ENCODE results near the gene NTM.

DNA sequence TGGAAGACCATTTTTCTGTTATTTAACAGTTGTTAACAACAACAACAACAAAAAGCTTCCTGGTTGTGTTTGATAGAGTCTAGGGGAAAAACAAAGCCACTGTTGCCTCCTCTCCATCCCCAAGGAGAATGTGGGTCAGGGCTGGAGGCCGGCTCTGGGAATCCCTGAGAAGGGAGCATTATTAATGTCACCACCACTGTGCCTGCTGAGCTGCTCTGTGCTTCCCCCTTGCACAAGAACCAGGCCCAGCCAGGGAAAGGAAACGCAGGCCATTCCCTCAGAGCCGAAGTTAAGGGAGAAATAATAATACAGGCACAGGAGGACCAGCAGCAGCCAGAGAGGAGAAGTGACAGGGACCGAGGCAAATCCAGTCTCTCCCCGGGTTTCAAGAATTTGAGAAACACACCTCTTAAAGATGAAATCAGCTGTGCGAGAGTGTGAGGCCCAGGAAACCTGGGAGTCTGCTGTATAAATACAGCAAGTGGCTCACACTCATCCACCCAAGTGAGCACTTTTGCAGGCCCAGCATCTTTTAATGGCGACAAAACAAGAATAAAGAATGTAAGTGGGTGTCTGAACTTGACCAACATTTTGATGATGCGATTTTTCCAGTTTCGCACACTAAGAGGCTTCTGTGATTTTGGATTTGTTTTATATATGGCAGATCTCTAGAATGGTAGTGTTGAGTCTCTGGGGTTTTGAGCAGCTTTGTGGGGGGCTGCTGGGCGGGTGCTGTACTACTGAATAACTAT, 539.2 kb downstream of the NTM start:
- no peak for TF ChIP-seq POLR2A (IDR thresholded peaks at IDR 0.05; ENCODE audit: low read depth, low read length)
- TF ChIP-seq TAF1 (IDR thresholded peaks at IDR 0.05; ENCODE audit: borderline replicate concordance, low read depth, low read length) = no peak

Data from GM12892 (cell line).